ENCODE results near the gene OCRL. TPM values are rescaled to one million over a fixed set of nuclear protein-coding genes. Genes with fewer than 3 reads are reported as not detected.
"Not testable (repeated sequence)": the region's sequence is repeated elsewhere in the genome, so short reads cannot be mapped to it uniquely, and the experiment has no call there.

The OCRL gene
- total and polyA plus RNA-seq, 5 donors = 7.0 to 14.3 (median 13.1) TPM

DNA sequence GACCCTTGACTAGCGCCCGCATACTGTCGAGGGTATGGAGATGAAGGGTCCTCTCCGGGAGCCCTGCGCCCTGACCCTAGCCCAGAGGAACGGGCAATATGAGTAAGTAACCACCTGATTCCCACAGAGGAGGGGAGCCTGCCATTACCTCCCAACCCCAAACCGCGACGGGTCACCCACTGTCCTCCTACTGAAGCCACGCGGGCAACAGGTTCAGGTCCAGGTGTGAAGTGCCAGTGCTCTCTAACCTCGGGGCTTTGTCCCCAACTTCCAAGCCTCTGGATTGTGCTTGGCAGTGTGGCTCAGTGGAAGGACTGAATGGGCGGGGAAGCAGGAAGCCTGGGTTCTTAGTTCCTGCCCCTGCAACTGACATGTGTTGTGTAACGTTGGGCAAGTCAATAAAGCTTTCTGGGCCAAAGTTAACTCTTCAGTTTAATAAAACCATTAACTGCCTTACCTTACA is 694 bp downstream of the OCRL start:
- DNase-seq (peak; percentile 16 to 48 (median 46)), ATAC-seq (peak; percentile 79 to 80)
- Histone ChIP-seq H3K9me3 (ENCODE audit: control insufficient read depth, low read length) (no peaks in the 10 kb centered on the region), H3K4me3 (ENCODE audit: low read length) (peak overlapping the region; percentile 54), H3K4me1 (ENCODE audit: control insufficient read depth, insufficient read depth, low read length) (no peaks in the 10 kb centered on the region), H3K27me3 (ENCODE audit: control insufficient read depth, insufficient read depth) (no peaks in the 10 kb centered on the region), H3K27ac (ENCODE audit: low read length) (peak overlapping the region; percentile 63)
- WGBS = 3% methylated on average over 14 of the region's 14 CpGs
- intact Hi-C loops (cut with DNase I) = no loop called here

GRCh38 chrX:129544780-129545179 is 4.7 kb downstream of the OCRL start:
- H3K27me3 ChIP-seq (ENCODE audit: control insufficient read depth, insufficient read depth) = no peaks in the 10 kb centered on the region
- H3K4me3 ChIP-seq (ENCODE audit: low read length) = no peak overlapping the region
- no peak overlapping the region for H3K27ac ChIP-seq (ENCODE audit: low read length)
- no peaks in the 10 kb centered on the region for H3K9me3 ChIP-seq (ENCODE audit: control insufficient read depth, low read length)
- H3K4me1 ChIP-seq (ENCODE audit: control insufficient read depth, insufficient read depth, low read length) = no peaks in the 10 kb centered on the region
- DNase-seq (no peak), ATAC-seq (no peak)
- intact Hi-C loops (cut with DNase I) = no loop called here
- WGBS = 67% methylated on average over 2 of the region's 2 CpGs

DNA sequence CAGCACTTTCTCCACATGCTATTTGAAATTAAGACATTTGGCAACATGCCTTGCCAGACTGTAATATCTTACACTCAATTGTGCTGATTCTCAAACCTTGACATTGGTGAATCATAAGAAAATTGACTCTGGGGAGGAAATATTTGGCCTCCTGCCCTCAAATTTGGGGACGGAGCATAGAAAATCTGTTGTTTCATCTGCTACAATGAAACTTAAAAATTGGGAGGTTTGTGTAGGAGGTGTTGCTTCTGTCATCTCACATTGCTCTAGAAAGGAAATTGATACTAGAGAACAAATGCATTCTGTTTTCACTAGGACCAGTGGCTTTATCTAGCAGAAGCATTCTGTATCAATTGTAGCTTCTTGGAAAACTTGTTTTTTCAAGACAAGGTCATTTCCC is 5.3 kb downstream of the OCRL start:
- Histone ChIP-seq H3K27ac (ENCODE audit: low read length) (no peak overlapping the region), H3K4me3 (ENCODE audit: low read length) (no peak overlapping the region), H3K27me3 (ENCODE audit: control insufficient read depth, insufficient read depth) (no peaks in the 10 kb centered on the region), H3K9me3 (ENCODE audit: control insufficient read depth, low read length) (no peaks in the 10 kb centered on the region), H3K4me1 (ENCODE audit: control insufficient read depth, insufficient read depth, low read length) (no peaks in the 10 kb centered on the region)
- intact Hi-C loops (cut with DNase I) = no loop called here
- no peak for DNase-seq
- WGBS = 34% methylated on average over 1 of the region's 1 CpG
- no peak for ATAC-seq

DNA sequence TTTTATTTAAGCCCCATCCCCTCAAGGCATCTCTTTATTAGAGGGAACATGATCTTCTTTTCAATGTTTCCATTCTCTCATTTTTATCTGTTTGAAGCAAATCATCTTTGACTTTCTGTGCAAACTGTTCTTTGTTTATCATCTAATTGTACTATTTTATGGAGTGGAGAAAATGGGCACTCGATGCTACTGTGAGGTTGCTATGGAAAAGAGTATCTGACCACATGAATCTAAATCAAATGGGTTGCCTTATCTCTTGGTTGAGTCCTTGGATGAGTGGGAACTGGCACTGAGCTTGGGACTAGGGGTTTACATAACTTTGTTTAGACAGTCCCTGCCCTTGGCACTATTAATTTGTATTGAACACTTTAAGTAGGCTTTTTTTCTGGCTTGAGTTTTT is 9.1 kb downstream of the OCRL start:
- Histone ChIP-seq H3K4me1 (ENCODE audit: control insufficient read depth, insufficient read depth, low read length) (no peaks in the 10 kb centered on the region), H3K27me3 (ENCODE audit: control insufficient read depth, insufficient read depth) (no peaks in the 10 kb centered on the region), H3K4me3 (ENCODE audit: low read length) (no peak overlapping the region), H3K9me3 (ENCODE audit: control insufficient read depth, low read length) (no peaks in the 10 kb centered on the region), H3K27ac (ENCODE audit: low read length) (no peak overlapping the region)
- ATAC-seq (no peak), DNase-seq (no peak)
- whole genome bisulfite sequencing = 47% methylated on average over 1 of the region's 1 CpG
- intact Hi-C loops (cut with DNase I) = no loop called here

DNA sequence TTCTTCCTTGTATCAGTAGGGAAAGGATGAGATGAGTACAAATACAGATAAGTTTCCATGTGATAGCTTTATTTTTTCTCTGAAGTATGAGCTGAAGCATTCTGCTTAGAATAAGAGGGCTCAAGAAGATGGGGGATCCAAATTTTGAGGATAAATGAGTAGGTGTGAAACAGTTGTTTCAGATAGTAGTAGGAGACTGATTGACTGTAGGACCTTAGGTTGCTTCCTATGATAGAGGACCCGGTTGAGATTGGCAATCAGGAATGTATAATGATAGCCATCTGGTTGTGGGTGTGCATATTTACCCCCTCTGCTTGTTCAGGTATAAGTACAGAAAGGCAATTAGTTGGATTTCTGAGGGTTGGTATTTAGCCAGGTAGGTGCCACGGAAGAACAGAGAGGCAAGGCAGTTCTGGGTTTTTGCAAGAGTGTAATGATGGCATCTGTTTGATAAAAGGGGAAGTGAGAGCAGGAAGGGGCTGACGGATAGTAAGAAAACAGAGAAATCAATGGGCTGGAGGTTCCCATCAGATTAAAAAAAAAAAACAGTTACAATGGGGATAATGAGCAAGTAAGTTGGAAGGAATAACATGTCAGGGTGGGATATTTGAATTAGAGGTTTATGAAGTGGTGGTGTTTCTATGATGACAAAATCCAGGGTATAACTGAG is 13.7 kb downstream of the OCRL start:
- DNase-seq (no peak), ATAC-seq (no peak)
- H3K27ac ChIP-seq (ENCODE audit: low read length) = no peak overlapping the region
- 87% methylated on average over 3 of the region's 3 CpGs for WGBS
- no peaks in the 10 kb centered on the region for H3K4me1 ChIP-seq (ENCODE audit: control insufficient read depth, insufficient read depth, low read length)
- no peaks in the 10 kb centered on the region for H3K9me3 ChIP-seq (ENCODE audit: control insufficient read depth, low read length)
- no peak overlapping the region for H3K4me3 ChIP-seq (ENCODE audit: low read length)
- no peaks in the 10 kb centered on the region for H3K27me3 ChIP-seq (ENCODE audit: control insufficient read depth, insufficient read depth)
- intact Hi-C loops (cut with DNase I) = no loop called here

- intact Hi-C loops (cut with DNase I); ATAC-seq; H3K4me1 ChIP-seq (ENCODE audit: control insufficient read depth, insufficient read depth, low read length); H3K4me3 ChIP-seq (ENCODE audit: low read length); H3K9me3 ChIP-seq (ENCODE audit: control insufficient read depth, low read length); DNase-seq; H3K27ac ChIP-seq (ENCODE audit: low read length); H3K27me3 ChIP-seq (ENCODE audit: control insufficient read depth, insufficient read depth): not testable (repeated sequence)
- over 99% methylated on average over 8 of the region's 8 CpGs for WGBS
Observed at GRCh38 chrX:129554816-129555215, 14.8 kb downstream of the OCRL start.

DNA sequence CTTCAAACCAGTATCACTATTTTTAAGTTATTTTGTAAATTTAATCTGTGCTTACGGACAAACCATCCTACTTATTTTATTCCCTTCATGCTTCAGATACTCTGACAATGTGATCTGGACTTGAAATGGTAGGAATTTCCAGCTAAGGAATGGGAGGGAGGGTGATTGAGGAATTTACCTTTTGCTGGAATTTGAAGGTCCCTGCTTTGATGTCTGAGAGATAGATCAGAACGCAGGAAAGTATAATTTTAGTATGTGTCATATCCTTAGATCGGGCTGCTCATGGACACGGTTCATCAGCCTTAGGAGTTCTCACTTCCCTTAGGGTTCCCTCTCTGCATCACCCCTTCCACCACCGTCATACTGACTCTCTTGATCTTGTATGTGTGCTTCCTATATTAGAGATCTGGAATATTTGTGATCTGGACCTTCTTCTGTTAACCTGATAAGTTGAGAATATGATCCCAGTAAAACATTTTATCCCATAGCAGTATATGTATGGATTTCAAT is 16.8 kb downstream of the OCRL start:
- DNase-seq (no peak), ATAC-seq (no peak)
- H3K27ac ChIP-seq (ENCODE audit: low read length) = no peak overlapping the region
- H3K4me3 ChIP-seq (ENCODE audit: low read length) = no peak overlapping the region
- no peaks in the 10 kb centered on the region for H3K9me3 ChIP-seq (ENCODE audit: control insufficient read depth, low read length)
- WGBS = 89% methylated on average over 5 of the region's 5 CpGs
- intact Hi-C loops (cut with DNase I) = no loop called here
- no peaks in the 10 kb centered on the region for H3K27me3 ChIP-seq (ENCODE audit: control insufficient read depth, insufficient read depth)
- H3K4me1 ChIP-seq (ENCODE audit: control insufficient read depth, insufficient read depth, low read length) = no peaks in the 10 kb centered on the region

- peak in 1 of 2 donors; percentile 57 for ATAC-seq
- Histone ChIP-seq H3K4me3 (ENCODE audit: low read length) (no peak overlapping the region), H3K9me3 (ENCODE audit: control insufficient read depth, low read length) (no peaks in the 10 kb centered on the region), H3K27ac (ENCODE audit: low read length) (no peak overlapping the region), H3K27me3 (ENCODE audit: control insufficient read depth, insufficient read depth) (no peaks in the 10 kb centered on the region), H3K4me1 (ENCODE audit: control insufficient read depth, insufficient read depth, low read length) (no peaks in the 10 kb centered on the region)
- 52% methylated on average over 1 of the region's 1 CpG for WGBS
- no peak for DNase-seq
- intact Hi-C loops (cut with DNase I) = no loop called here
Observed at GRCh38 chrX:129557844-129558480, 17.9 kb downstream of the OCRL start.

DNA sequence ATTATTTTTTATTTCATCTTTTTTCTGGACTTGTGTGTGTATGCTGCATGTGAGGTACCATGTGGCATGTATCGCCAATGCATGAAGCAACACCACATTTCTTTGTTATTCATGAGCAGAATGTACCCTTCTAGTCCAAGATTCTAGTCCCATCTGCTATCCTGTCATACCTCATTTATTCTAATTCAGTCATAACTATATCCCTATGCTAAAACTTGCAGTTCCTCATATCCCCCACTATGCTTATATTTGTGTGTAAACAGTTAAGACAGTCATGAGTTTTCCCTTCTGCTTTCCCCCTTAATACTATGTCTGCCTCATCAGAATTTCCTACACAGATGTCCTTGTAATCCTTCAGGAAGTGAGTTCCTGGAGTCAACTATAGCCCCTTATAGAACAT is 19.7 kb downstream of the OCRL start:
- DNase-seq = no peak
- Histone ChIP-seq H3K4me3 (ENCODE audit: low read length) (no peak overlapping the region), H3K4me1 (ENCODE audit: control insufficient read depth, insufficient read depth, low read length) (no peaks in the 10 kb centered on the region), H3K9me3 (ENCODE audit: control insufficient read depth, low read length) (no peaks in the 10 kb centered on the region), H3K27me3 (ENCODE audit: control insufficient read depth, insufficient read depth) (no peaks in the 10 kb centered on the region), H3K27ac (ENCODE audit: low read length) (no peak overlapping the region)
- no peak for ATAC-seq
- intact Hi-C loops (cut with DNase I) = no loop called here
- WGBS = 100% methylated on average over 1 of the region's 1 CpG

DNA sequence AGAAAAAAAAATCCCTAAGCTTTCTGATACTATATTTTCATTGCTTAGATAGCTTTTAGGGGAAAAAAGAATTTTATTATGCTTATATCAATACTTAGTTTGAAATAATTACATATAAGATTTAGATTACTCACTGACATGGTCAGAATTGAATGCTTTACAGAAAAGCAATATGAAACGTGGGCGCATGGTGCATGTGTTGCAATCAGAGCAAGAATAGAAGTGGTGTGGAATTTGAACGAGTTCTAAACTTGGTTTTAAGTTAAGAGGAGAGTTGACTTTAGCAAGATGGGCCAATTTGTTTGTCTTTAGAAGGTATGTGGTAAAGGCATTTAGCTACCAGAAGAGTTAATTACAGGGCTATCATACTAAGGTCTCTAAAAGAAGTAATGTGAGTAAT is 21.4 kb downstream of the OCRL start:
- ATAC-seq = no peak
- WGBS = 74% methylated on average over 3 of the region's 3 CpGs
- intact Hi-C loops (cut with DNase I) = no loop called here

GRCh38 chrX:129564345-129564744 is 24.3 kb downstream of the OCRL start:
- H3K9me3 ChIP-seq (ENCODE audit: control insufficient read depth, low read length); H3K4me3 ChIP-seq (ENCODE audit: low read length); H3K4me1 ChIP-seq (ENCODE audit: control insufficient read depth, insufficient read depth, low read length); intact Hi-C loops (cut with DNase I); H3K27ac ChIP-seq (ENCODE audit: low read length); H3K27me3 ChIP-seq (ENCODE audit: control insufficient read depth, insufficient read depth); ATAC-seq; DNase-seq: not testable (repeated sequence)
- 97% methylated on average over 4 of the region's 5 CpGs for WGBS

More for the DNA sequence above, 21.4 kb downstream of the OCRL start:
- H3K4me1 ChIP-seq (ENCODE audit: control insufficient read depth, insufficient read depth, low read length) = peaks cover 2% of the 10 kb centered on the region
- H3K4me3 ChIP-seq (ENCODE audit: low read length) = no peak overlapping the region
- H3K9me3 ChIP-seq (ENCODE audit: control insufficient read depth, low read length) = no peaks in the 10 kb centered on the region
- no peaks in the 10 kb centered on the region for H3K27me3 ChIP-seq (ENCODE audit: control insufficient read depth, insufficient read depth)
- no peak overlapping the region for H3K27ac ChIP-seq (ENCODE audit: low read length)
- DNase-seq = no peak
